Measurements from ENCODE around the gene FCF1. TPM values are rescaled to one million over a fixed set of nuclear protein-coding genes. Genes with fewer than 3 reads are reported as not detected.

Gene FCF1
- total and polyA plus RNA-seq, 2 of the 4 experiments (the other 2 are of a cell fraction): 37.1 to 45.5 TPM

DNA sequence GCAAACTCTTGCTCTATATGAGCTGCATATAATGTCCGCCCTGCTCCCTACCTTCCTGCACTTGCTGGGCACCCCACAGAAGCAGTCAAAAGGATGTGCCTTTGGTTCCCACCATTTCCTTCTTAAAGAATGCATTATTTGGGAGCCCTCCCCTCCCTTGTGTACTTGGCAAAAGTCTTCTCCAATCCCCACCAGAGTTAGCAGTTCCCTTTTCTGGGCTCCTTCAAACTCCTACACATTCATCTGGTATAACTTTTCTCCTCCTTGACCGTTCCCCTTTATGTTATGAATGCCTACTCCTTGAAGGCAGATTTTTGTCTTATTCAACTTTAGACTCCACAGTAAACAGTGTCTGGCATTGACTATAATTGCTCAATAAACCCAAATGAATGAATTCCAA is 27.9 kb upstream of the FCF1 start:
- 100% methylated on average over 1 of the region's 2 CpGs; no CpG with 5 or more reads in 1 of the 2 experiments for WGBS, 2 experiments (ENCODE audit: extremely low coverage in 2 of 2, insufficient read length in 1 of 2)
- H3K18ac ChIP-seq (ENCODE audit: low read depth, low read length): no peak overlapping the region
- no peaks in the 10 kb centered on the region for H3K4me1 ChIP-seq (ENCODE audit: control insufficient read depth, insufficient read depth, low read length)
- no peaks in the 10 kb centered on the region for H3K27me3 ChIP-seq (ENCODE audit: control insufficient read depth, insufficient read depth, low read length)
- H2BK120ac ChIP-seq (ENCODE audit: low read depth, low read length): no peak overlapping the region
- H3K9me3 ChIP-seq (ENCODE audit: control insufficient read depth, insufficient read depth, low read length): no peaks in the 10 kb centered on the region
- no peak overlapping the region for H3K23ac ChIP-seq (ENCODE audit: low read depth, low read length)
- H2BK20ac ChIP-seq (ENCODE audit: low read depth, low read length): no peak overlapping the region
- POLR2A ChIA-PET (ENCODE audit: unreplicated experiment): no interaction called here
- no peak overlapping the region for H4K8ac ChIP-seq (ENCODE audit: low read depth in 2 of 2, low read length in 2 of 2)
- H3K56ac ChIP-seq (ENCODE audit: extremely low read depth, insufficient read depth, low read length): no peak overlapping the region
- DNase-seq: no peak
- H3K79me1 ChIP-seq (ENCODE audit: low read depth in 1 of 2, low read length in 2 of 2): peaks cover 21 to 23% of the 10 kb centered on the region in 2 experiments
- no peak overlapping the region for H3K4me2 ChIP-seq (ENCODE audit: low read depth, low read length)
- H3K4me3 ChIP-seq (ENCODE audit: insufficient read depth, low read depth, low read length): no peak overlapping the region
- no peak overlapping the region for H3K9ac ChIP-seq (ENCODE audit: low read depth, low read length)
- no peak overlapping the region for H2BK15ac ChIP-seq (ENCODE audit: low read depth, low read length)
- H2AK9ac ChIP-seq (replicated peaks; ENCODE audit: low read depth, low read length, poor library complexity): no peak overlapping the region
- no TSS peak for BruUV-seq (replicated peaks)
- no peak overlapping the region for H3K14ac ChIP-seq (replicated peaks; ENCODE audit: low read depth, low read length)
- no peak overlapping the region for H2AFZ ChIP-seq (replicated peaks; ENCODE audit: low read length, poor library complexity)
- H4K20me1 ChIP-seq (ENCODE audit: insufficient read depth, low read length): no peaks in the 10 kb centered on the region
- no peak overlapping the region for H4K91ac ChIP-seq (ENCODE audit: insufficient read depth, low read depth, low read length)
- no peak for ATAC-seq (ENCODE audit: low read depth)
- no peak overlapping the region for H3K4ac ChIP-seq (ENCODE audit: low read depth, low read length)
- H4K5ac ChIP-seq (ENCODE audit: low read depth, low read length): no peak overlapping the region
- H2BK5ac ChIP-seq (ENCODE audit: low read depth, low read length, poor library complexity, severe bottlenecking): no peak overlapping the region
- dilution Hi-C loops (cut with HindIII; ENCODE audit: low sequenced_read_pairs, unreplicated experiment) (no loop called here), in situ Hi-C loops (cut with MboI; ENCODE audit: low sequenced_read_pairs) (no loop called here), intact Hi-C loops (cut with micrococcal nuclease) (no loop called here)
- H3K9me1 ChIP-seq (ENCODE audit: insufficient read depth, low read length): no peaks in the 10 kb centered on the region; the same call in 1 of the 2 replicates
- CTCF ChIA-PET: no interaction called here
- H3K27ac ChIP-seq (ENCODE audit: insufficient read depth, low read length): no peak overlapping the region
- peaks cover 32% of the 10 kb centered on the region for H3K36me3 ChIP-seq (ENCODE audit: control insufficient read depth, insufficient read depth, low read length)
- TF ChIP-seq, protein P1, sequence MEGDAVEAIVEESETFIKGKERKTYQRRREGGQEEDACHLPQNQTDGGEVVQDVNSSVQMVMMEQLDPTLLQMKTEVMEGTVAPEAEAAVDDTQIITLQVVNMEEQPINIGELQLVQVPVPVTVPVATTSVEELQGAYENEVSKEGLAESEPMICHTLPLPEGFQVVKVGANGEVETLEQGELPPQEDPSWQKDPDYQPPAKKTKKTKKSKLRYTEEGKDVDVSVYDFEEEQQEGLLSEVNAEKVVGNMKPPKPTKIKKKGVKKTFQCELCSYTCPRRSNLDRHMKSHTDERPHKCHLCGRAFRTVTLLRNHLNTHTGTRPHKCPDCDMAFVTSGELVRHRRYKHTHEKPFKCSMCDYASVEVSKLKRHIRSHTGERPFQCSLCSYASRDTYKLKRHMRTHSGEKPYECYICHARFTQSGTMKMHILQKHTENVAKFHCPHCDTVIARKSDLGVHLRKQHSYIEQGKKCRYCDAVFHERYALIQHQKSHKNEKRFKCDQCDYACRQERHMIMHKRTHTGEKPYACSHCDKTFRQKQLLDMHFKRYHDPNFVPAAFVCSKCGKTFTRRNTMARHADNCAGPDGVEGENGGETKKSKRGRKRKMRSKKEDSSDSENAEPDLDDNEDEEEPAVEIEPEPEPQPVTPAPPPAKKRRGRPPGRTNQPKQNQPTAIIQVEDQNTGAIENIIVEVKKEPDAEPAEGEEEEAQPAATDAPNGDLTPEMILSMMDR (conservative IDR thresholded peaks at IDR 0.05; ENCODE audit: low read depth, low read length): no peak
- TF ChIP-seq SMC3 (IDR thresholded peaks at IDR 0.05; ENCODE audit: low read depth, low read length): no peak
- TF ChIP-seq POLR2A (IDR thresholded peaks at IDR 0.05; ENCODE audit: low read depth, low read length): no peak
- TF ChIP-seq CHD1 (IDR thresholded peaks at IDR 0.05; ENCODE audit: low read depth, low read length): no peak
- TF ChIP-seq MAZ (IDR thresholded peaks at IDR 0.05; ENCODE audit: borderline replicate concordance, low read depth, low read length): no peak
- TF ChIP-seq, protein P2, sequence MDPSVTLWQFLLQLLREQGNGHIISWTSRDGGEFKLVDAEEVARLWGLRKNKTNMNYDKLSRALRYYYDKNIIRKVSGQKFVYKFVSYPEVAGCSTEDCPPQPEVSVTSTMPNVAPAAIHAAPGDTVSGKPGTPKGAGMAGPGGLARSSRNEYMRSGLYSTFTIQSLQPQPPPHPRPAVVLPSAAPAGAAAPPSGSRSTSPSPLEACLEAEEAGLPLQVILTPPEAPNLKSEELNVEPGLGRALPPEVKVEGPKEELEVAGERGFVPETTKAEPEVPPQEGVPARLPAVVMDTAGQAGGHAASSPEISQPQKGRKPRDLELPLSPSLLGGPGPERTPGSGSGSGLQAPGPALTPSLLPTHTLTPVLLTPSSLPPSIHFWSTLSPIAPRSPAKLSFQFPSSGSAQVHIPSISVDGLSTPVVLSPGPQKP (IDR thresholded peaks at IDR 0.05; ENCODE audit: borderline replicate concordance, low read depth, low read length): no peak
- TF ChIP-seq RCOR1 (IDR thresholded peaks at IDR 0.05; ENCODE audit: insufficient replicate concordance, low read length): no peak
- no peak for TF ChIP-seq MXI1 (IDR thresholded peaks at IDR 0.05; ENCODE audit: borderline replicate concordance, low read depth, low read length)
- no peak for TF ChIP-seq MAFK (IDR thresholded peaks at IDR 0.05; ENCODE audit: low read depth, low read length)
- TF ChIP-seq RFX5 (IDR thresholded peaks at IDR 0.05; ENCODE audit: low read depth, low read length): no peak
- TF ChIP-seq, protein P3, sequence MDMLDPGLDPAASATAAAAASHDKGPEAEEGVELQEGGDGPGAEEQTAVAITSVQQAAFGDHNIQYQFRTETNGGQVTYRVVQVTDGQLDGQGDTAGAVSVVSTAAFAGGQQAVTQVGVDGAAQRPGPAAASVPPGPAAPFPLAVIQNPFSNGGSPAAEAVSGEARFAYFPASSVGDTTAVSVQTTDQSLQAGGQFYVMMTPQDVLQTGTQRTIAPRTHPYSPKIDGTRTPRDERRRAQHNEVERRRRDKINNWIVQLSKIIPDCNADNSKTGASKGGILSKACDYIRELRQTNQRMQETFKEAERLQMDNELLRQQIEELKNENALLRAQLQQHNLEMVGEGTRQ (IDR thresholded peaks at IDR 0.05; ENCODE audit: low read depth, low read length): no peak
- TF ChIP-seq BHLHE40 (IDR thresholded peaks at IDR 0.05; ENCODE audit: low read depth, low read length): no peak
- TF ChIP-seq FOS (IDR thresholded peaks at IDR 0.05; ENCODE audit: low read depth, low read length): no peak
- no peak for TF ChIP-seq RAD21 (IDR thresholded peaks at IDR 0.05; ENCODE audit: low read length)
- no peak for TF ChIP-seq NFE2L2 (IDR thresholded peaks at IDR 0.05; ENCODE audit: low read depth, low read length)
- no peak for TF ChIP-seq CEBPB (IDR thresholded peaks at IDR 0.05; ENCODE audit: low read depth, low read length)
- no peak overlapping the region for H2AK5ac ChIP-seq (ENCODE audit: low read depth, low read length)
